Measurements from ENCODE around the gene ZWILCH. TPM values are rescaled to one million over a fixed set of nuclear protein-coding genes. Genes with fewer than 3 reads are reported as not detected.

ZWILCH gene
- total RNA-seq, 1 experiment from 2014 or later: 49.7 TPM

DNA sequence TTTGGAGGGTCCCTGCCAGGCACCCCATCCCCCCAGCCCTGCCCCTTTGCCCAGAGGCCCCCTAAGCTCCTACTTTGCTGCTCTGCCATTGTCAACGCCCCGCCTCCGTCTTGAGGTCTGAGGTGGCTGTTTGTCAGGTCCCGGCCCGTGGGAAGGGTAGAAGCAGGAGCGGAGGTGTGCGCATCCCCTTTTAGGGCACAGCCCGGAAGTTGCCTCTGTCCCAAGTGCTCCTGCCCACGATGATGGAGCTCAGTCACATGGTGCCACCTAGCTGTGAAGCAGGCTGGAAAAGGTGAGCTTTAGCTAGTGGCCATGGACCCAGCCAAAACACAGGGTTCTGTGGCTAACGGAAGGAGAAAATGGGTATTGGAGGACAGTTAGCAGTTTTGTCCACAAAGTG, 89.2 kb downstream of the ZWILCH start:
- in situ Hi-C loops (cut with HindIII; ENCODE audit: low sequenced_read_pairs): no loop called here
- no peak for DNase-seq (ENCODE audit: low spot score)

DNA sequence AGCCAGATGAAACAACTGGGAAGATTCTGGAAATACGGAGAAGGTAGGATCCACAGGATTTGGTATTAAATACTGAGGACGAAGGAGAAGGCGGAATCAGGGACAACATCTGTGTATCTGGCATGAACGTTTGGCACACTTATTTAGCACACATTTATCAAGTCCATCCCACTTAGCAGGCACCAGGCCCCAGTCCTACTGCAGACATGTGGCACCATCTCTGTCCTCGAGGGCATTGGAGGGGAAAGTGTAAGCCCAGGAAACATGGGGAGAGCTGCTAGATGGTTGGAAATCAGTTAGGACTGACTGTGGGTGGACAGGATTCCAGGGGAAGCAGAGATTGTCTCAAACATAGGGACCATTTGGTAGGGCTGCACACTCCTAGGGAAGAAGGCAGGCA, 89.7 kb downstream of the ZWILCH start:
- no peak for DNase-seq (ENCODE audit: low spot score)

DNA sequence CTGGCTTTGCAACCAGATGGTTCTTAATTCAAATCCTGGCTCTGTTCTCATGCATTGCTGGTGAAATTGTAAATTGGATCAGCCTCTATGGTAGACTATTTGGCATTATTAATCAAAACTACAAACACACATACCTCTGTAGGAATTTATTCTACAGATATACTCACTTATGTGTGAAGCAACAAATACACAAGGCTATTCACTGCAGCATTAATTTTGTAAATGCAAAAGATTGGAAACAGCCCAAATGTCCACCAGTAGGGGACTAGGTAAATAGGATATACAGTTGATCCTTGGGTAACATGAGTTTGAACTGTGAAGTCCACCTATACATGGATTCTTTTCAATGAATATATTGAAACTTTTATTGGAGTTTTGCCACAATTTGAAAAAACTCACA, 90.2 kb downstream of the ZWILCH start:
- in situ Hi-C loops (cut with HindIII; ENCODE audit: low sequenced_read_pairs): no loop called here
- no peak for DNase-seq (ENCODE audit: low spot score)

More for the DNA sequence above, 89.7 kb downstream of the ZWILCH start:
- in situ Hi-C loops (cut with HindIII; ENCODE audit: low sequenced_read_pairs): no loop called here

DNA sequence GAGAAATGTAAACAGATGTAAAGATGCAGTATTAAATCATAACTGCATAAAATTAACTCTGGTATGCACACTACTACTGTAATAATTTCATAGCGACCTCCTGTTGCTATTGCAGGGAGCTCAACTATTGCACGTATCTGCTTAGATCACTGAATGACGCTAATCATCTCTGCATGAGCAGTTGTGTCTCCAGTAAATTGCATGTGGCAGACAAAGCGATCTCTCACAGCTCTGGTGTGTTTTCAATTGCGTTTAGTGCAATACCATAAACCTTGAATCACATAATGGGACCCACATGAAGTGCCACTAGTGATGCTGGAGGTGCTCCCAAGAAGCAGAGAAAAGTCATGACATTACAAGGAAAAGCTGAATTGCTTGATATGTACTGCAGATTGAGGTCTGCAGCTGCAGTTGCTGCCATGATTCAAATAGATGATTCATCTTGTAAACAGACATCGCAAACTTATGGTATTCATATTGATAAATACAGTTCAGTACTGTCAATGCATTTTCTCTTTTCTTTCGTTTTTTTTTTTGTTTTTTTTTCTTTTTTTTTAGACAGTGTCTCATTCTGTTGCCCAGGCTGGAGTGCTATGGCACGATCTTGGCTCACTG, 90.9 kb downstream of the ZWILCH start:
- no peak for DNase-seq (ENCODE audit: low spot score)
- in situ Hi-C loops (cut with HindIII; ENCODE audit: low sequenced_read_pairs): no loop called here

DNA sequence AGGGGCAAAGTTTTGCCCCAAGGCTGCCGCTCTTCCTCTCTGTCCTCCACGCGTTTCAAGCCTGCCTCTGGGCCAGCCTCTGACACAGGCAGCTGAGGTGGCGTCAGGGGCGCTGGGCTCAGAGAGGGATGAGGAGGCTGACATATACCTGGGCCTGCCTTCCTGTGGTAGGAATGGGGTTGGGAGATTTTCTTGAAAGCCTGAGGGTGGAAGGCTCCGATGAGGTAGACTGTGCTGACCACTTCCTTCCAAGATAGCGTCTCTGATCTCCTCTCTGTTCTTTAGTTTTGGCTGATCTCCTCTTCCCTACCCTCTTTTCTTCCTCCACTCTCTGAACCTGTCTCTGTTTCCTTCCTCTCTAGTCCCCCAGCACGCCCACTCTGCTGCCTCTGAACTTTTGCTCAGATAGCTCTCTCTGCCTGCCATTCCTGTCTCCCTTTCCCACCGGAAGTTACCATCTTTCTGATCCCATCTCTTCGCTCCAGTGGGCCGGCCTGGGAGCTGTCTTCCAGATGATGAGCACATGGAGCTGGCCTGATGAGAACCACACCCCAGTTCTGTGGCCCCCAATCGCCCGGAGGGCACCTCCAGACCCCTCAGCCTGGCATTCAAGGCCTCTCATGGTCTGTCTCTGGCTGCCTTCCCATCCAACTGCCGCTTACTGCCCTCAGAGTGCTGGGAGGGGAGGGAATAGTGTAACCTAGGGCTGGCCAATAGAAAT, 93.1 kb downstream of the ZWILCH start:
- in situ Hi-C loops (cut with HindIII; ENCODE audit: low sequenced_read_pairs): no loop called here
- no peak for DNase-seq (ENCODE audit: low spot score)

Other genes with a start within 250 kb of the ZWILCH start
- 22.0 and 57.8 TPM in 2 replicates for gene DIS3L, start 211.8 kb upstream of the ZWILCH start, total RNA-seq (2014; rRNA removed; shearing (Covaris generic))
- gene TIPIN, start 148.6 kb upstream of the ZWILCH start, total RNA-seq (2014; rRNA removed; shearing (Covaris generic)): 19.3 and 44.8 TPM in 2 replicates
- 5.3 and 13.9 TPM in 2 replicates for gene MAP2K1, start 118.4 kb upstream of the ZWILCH start, total RNA-seq (2014; rRNA removed; shearing (Covaris generic))
- gene SNAPC5, start 7.6 kb upstream of the ZWILCH start, total RNA-seq (2014; rRNA removed; shearing (Covaris generic)): 17.1 and 18.3 TPM in 2 replicates
- gene RPL4, start 471 bp upstream of the ZWILCH start, total RNA-seq (2014; rRNA removed; shearing (Covaris generic)): 10,569 and 10,667 TPM in 2 replicates
- gene LCTL, start 60.7 kb downstream of the ZWILCH start, total RNA-seq (2014; rRNA removed; shearing (Covaris generic)): 0.07 TPM in 1 of 2 replicates, not detected in the other
- 84.0 and 102 TPM in 2 replicates for gene SMAD6, start 196.9 kb downstream of the ZWILCH start, total RNA-seq (2014; rRNA removed; shearing (Covaris generic))